KOPT-K1 (cell line): ENCODE data around the gene DHCR7.
A peak's percentile ranks its signal among the peaks of the same experiment; 100 is the strongest.

Source experiments
- H3K27ac ChIP-seq: fragments of 200-600 bp; sonication (generic); 2 replicates; pipeline ENCODE4 v1.5.1; 2016; ENCODE audit warnings: antibody characterized with exemption, mild to moderate bottlenecking, low read depth, low read length; ENCODE audit not compliant: poor library complexity, severe bottlenecking
- H3K36me3 ChIP-seq: fragments of 200-600 bp; sonication (generic); 2 replicates; pipeline ENCODE4 v1.5.1; 2017; ENCODE audit warnings: antibody characterized with exemption, mild to moderate bottlenecking, low read length, moderate library complexity; ENCODE audit not compliant: insufficient read depth
- H3K9me3 ChIP-seq: fragments of 200-600 bp; sonication (generic); 2 replicates; pipeline ENCODE4 v1.5.1; 2017; ENCODE audit warnings: antibody characterized with exemption, low read length, mild to moderate bottlenecking; ENCODE audit not compliant: insufficient read depth, poor library complexity, severe bottlenecking

Gene DHCR7

GRCh38 chr11:71470946-71471345 lies 22.8 kb upstream of the DHCR7 start:
- Histone ChIP-seq H3K9me3 (no peaks in the 10 kb centered on the region), H3K36me3 (peaks cover 72% of the 10 kb centered on the region), H3K27ac (no peak overlapping the region)

- Histone ChIP-seq H3K27ac (no peak overlapping the region), H3K36me3 (peaks cover 67% of the 10 kb centered on the region), H3K9me3 (no peaks in the 10 kb centered on the region)
These were observed 19.0 kb upstream of the DHCR7 start for GRCh38 chr11:71467164-71467563.

- no peaks in the 10 kb centered on the region for H3K9me3 ChIP-seq
- H3K36me3 ChIP-seq = peaks cover 67% of the 10 kb centered on the region
- no peak overlapping the region for H3K27ac ChIP-seq
These were observed 18.2 kb upstream of the DHCR7 start for GRCh38 chr11:71466358-71466757.

- Histone ChIP-seq H3K27ac (no peak overlapping the region), H3K9me3 (no peaks in the 10 kb centered on the region), H3K36me3 (peaks cover 74% of the 10 kb centered on the region)
These were observed 16.9 kb upstream of the DHCR7 start for GRCh38 chr11:71465054-71465453.

GRCh38 chr11:71463331-71464211 lies 15.4 kb upstream of the DHCR7 start:
- Histone ChIP-seq H3K27ac (no peak overlapping the region), H3K36me3 (peaks cover 89% of the 10 kb centered on the region), H3K9me3 (no peaks in the 10 kb centered on the region)

- Histone ChIP-seq H3K27ac (no peak overlapping the region), H3K9me3 (no peaks in the 10 kb centered on the region), H3K36me3 (peaks cover 93% of the 10 kb centered on the region)
These were observed 14.5 kb upstream of the DHCR7 start for GRCh38 chr11:71462726-71463125.

GRCh38 chr11:71461696-71462095 lies 13.5 kb upstream of the DHCR7 start:
- Histone ChIP-seq H3K36me3 (peaks cover 93% of the 10 kb centered on the region), H3K9me3 (no peaks in the 10 kb centered on the region), H3K27ac (no peak overlapping the region)

GRCh38 chr11:71459767-71460320 lies 11.7 kb upstream of the DHCR7 start:
- Histone ChIP-seq H3K9me3 (no peaks in the 10 kb centered on the region), H3K27ac (no peak overlapping the region), H3K36me3 (peaks cover 96% of the 10 kb centered on the region)

- Histone ChIP-seq H3K27ac (no peak overlapping the region), H3K36me3 (peaks cover 97% of the 10 kb centered on the region), H3K9me3 (no peaks in the 10 kb centered on the region)
These were observed 11.0 kb upstream of the DHCR7 start for GRCh38 chr11:71459076-71459766.

GRCh38 chr11:71458146-71459070 lies 10.2 kb upstream of the DHCR7 start:
- no peak overlapping the region for H3K27ac ChIP-seq
- H3K36me3 ChIP-seq = peaks cover 89% of the 10 kb centered on the region
- no peaks in the 10 kb centered on the region for H3K9me3 ChIP-seq

- no peaks in the 10 kb centered on the region for H3K9me3 ChIP-seq
- H3K27ac ChIP-seq = no peak overlapping the region
- H3K36me3 ChIP-seq = peaks cover 73% of the 10 kb centered on the region
These were observed 8.6 kb upstream of the DHCR7 start for GRCh38 chr11:71456831-71457230.

GRCh38 chr11:71456294-71456693 lies 8.1 kb upstream of the DHCR7 start:
- Histone ChIP-seq H3K27ac (no peak overlapping the region), H3K36me3 (peaks cover 68% of the 10 kb centered on the region), H3K9me3 (no peaks in the 10 kb centered on the region)

GRCh38 chr11:71454470-71455113 lies 6.4 kb upstream of the DHCR7 start:
- Histone ChIP-seq H3K27ac (no peak overlapping the region), H3K36me3 (peaks cover 52% of the 10 kb centered on the region), H3K9me3 (no peaks in the 10 kb centered on the region)

- peak overlapping the region; percentile 76 for H3K27ac ChIP-seq
- no peaks in the 10 kb centered on the region for H3K9me3 ChIP-seq
- H3K36me3 ChIP-seq = peaks cover 45% of the 10 kb centered on the region
These were observed 5.7 kb upstream of the DHCR7 start for GRCh38 chr11:71453918-71454304.
